HG03175 (cell line): ENCODE results near the gene USF3.
A peak's percentile ranks its signal among the peaks of the same experiment; 100 is the strongest.

ENCODE experiments used
- ATAC-seq: cut with Tn5 transposase; IDR thresholded peaks from one replicate; pipeline ENCODE4 v1.9.1; 2021; ENCODE audit warnings: mild to moderate bottlenecking, moderate library complexity; ENCODE audit not compliant: unreplicated experiment

USF3 gene, protein sequence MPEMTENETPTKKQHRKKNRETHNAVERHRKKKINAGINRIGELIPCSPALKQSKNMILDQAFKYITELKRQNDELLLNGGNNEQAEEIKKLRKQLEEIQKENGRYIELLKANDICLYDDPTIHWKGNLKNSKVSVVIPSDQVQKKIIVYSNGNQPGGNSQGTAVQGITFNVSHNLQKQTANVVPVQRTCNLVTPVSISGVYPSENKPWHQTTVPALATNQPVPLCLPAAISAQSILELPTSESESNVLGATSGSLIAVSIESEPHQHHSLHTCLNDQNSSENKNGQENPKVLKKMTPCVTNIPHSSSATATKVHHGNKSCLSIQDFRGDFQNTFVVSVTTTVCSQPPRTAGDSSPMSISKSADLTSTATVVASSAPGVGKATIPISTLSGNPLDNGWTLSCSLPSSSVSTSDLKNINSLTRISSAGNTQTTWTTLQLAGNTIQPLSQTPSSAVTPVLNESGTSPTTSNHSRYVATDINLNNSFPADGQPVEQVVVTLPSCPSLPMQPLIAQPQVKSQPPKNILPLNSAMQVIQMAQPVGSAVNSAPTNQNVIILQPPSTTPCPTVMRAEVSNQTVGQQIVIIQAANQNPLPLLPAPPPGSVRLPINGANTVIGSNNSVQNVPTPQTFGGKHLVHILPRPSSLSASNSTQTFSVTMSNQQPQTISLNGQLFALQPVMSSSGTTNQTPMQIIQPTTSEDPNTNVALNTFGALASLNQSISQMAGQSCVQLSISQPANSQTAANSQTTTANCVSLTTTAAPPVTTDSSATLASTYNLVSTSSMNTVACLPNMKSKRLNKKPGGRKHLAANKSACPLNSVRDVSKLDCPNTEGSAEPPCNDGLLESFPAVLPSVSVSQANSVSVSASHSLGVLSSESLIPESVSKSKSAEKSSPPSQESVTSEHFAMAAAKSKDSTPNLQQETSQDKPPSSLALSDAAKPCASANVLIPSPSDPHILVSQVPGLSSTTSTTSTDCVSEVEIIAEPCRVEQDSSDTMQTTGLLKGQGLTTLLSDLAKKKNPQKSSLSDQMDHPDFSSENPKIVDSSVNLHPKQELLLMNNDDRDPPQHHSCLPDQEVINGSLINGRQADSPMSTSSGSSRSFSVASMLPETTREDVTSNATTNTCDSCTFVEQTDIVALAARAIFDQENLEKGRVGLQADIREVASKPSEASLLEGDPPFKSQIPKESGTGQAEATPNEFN (N-terminal part only)

DNA sequence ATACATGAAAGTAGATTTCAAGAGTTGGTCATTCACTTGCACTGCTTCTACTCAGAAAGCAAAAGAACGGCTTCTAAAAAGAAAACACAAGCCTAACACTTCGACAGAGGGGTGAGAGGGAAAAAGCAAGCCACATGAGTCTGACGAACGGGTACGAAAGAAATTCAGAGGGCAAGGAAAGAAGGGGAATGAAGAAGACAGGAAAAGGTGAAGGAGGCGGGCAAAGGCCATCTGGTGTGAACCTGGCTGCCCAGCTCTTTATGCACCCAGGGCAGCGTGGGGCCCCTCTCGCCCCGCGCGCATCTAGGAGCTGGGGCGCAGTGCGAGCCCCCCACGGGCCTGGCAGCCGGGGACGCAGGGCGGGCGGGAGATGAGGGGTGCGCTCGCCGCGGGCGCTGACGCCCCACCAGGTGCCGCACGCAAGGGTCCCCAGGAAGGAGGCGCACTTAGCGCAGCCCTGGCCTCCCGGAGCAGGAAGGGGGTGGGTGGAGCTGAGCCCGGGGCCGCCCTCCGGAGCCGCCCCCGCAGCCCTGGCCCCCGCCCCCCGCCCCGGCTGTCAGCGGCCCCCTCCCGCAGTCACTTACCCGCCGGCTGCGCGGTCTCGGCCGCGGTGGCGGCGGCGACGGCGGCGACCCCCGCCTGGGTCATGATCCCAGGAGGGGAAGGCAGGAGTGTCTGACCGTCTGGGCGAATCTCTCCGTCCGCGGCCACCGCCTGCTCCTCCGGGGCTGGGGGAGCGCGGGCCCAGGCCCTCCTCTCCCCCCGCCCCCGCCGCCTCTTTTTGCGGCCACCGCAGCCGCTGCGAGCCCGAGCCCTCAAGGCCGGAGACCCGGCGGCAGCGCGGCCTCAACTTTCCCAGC is at the start of gene USF3:
USF3 (minus strand) TSS at position 857 of the 860 bp plus-strand sequence. CDS start 21,764 bp downstream, outside the sequence.
- peak; percentile 64 for ATAC-seq

DNA sequence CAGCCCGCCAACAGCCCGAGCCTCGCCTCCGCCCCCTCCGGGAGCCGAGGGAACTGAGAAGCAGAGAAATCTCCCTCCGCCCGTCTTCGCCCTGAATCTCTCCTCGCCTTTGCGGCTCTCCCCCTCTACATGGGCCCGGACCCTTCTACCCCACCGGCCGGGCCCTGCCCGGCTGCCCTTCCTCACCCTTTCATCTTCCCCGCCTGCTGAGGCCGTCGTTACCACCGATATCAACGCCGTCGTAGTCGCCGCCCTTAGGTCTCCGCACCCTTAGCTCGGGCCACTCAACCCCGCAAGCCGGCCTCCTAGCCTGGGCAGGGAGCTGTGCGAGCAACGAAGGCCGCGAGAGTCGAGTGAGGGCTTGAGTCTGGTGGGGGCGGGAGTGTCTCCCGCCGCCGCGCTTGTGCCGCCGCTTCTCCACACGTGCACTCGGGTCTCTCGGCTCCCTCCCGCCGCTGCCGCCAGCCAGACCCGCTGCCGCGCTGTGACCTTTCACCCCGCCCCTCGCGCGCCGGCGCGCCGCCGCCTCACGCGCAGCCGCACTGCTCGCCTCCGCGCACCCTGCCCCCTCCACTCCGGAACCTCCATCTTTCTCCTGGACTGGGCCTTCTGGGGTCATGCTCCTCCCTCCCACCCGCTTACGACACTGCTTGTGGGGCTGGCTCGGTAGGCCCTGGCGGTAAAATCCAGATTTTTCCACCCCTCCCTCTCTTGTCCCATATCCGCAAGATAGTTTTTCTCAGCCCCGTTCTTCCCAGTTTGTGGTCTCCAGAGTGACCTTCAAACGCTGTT is 49.5 kb upstream of the USF3 start, which contains the start of gene NAA50:
NAA50 (minus strand) TSS at position 494 of the 792 bp plus-strand sequence; CDS start at position 194, 300 bp downstream.
- ATAC-seq = peak; percentile 55

GRCh38 chr3:113744941-113745755 is 48.7 kb upstream of the USF3 start:
- ATAC-seq = peak; percentile 62

DNA sequence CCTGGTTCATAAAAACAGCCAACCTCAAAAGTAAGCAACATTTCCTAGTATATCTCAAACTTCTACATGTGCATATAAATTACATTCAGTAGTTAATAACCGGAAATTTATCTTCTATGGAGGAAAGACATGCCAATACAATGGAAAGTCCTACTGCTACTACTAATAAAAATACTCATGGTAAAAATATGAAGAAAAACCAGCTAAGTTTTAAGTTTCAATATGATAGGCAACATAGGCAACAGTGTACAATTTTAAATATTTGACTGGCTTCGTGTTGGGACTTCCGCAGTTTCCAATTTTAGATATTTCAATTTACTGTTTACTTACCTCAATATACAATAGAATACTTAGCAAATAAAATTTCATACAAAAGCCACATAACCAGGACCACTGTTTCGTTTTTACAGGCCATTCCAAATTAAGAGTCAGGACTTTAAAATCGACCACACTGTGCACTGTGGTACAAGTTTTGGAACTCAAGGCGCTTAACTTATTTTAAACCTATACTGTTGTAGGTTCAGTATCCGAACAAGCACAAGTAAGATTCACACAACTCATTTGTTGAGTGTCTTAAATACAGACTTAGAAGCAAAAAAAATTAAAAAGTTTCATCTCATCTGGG is 46.7 kb upstream of the USF3 start:
- ATAC-seq = no peak

GRCh38 chr3:113741620-113742019 is 45.2 kb upstream of the USF3 start:
- ATAC-seq = no peak

DNA sequence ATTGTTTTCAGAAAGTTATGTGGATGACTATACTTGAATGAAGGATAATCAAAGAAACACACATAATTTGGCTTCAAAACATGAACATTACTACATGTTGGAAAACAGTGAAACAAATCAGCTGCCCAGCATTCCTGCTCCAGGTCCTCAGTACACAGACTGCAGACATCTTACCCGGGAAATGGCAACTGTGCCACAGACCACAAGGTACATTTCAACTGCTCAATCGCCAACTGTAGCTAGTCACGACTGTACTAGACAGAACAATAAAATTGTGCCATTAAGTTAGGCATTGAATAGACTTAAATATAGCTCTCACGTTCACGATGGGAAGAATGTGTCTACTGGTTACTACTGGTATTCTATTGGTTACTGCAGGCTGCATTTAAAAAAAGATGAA is 44.6 kb upstream of the USF3 start:
- no peak for ATAC-seq

DNA sequence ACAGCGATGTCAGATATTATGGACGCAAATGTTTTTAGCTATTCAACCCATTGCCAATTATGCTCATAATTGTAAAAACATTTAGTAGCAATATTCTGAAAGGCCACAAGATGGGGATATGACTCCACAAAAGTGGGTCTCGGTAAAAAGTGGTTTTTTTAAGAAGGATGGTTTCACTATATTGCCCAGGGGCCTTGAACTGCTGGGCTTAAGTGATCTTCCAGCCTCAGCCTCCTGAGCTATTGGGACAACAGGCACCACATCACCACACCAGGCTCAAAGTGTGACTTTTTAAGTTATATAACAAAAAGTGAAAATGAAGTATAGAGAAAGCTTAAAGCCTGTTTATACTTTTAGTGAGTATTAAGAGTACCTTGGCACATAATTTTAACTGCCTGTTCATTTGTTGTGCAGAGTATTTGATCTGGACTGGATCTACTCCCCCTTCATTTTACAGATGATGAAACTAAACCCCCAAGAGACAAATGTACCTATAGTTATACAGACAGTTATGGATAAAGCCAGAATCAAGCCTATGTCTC is 40.2 kb upstream of the USF3 start:
- ATAC-seq = peak; percentile 78

DNA sequence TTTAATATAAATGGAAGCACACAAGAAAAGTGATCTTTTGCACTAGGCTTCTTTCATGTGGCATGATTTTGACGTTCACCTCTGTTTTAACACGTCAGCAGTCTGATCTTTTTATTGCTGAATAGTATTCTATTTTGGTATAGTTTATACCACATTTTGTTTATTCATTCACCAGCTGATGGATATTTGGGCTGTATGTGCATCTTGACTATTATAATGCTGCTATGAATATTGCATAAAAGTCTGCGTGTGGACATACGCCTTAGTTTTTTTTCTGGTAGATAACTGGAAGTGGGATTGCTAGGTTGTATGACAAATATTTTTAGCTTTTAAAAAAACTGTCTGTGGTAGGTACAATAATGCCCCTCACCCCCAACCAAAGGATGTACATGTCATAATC is 35.3 kb upstream of the USF3 start:
- no peak for ATAC-seq

DNA sequence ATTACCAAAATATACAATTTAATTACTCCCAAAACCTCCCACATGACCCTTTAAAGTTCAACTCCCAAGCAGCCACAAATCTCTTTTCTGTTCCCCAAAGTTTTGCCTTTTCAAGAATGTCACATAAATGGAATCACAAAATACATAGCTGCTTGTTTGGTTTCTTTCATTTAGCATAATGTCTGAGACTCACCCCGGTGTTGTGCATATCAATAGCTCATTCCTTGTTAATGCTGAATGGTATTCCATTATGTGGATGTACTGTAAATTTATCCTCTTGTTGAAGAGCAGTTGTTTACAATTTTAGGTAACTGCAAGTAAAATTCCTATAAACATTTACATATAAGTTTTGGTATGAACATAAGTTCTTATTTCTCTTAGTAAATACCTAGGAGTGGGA is 34.1 kb upstream of the USF3 start:
- ATAC-seq = no peak

- ATAC-seq = no peak
These were observed 32.2 kb upstream of the USF3 start for GRCh38 chr3:113728661-113729060.

- no peak for ATAC-seq
These were observed 25.2 kb upstream of the USF3 start for GRCh38 chr3:113721636-113722035.

GRCh38 chr3:113719758-113720157 is 23.3 kb upstream of the USF3 start:
- ATAC-seq = no peak

DNA sequence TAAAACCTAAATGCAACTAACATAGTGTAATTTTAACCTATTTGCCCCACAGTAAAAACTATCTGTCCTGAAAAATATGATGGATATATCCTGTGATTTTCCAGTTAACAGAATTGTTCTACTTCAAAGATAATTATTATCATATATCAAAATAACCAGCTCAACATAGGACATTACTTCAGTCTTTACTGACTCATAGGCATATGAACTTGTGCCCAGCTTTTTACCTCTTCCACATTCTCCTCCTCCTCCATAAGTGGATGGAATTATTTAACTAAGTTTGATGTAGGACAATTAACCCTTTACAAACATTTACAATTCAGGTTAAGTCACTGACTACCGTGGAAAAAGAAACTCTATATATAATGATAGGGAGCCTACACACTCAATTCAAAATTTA is 22.9 kb upstream of the USF3 start:
- no peak for ATAC-seq

DNA sequence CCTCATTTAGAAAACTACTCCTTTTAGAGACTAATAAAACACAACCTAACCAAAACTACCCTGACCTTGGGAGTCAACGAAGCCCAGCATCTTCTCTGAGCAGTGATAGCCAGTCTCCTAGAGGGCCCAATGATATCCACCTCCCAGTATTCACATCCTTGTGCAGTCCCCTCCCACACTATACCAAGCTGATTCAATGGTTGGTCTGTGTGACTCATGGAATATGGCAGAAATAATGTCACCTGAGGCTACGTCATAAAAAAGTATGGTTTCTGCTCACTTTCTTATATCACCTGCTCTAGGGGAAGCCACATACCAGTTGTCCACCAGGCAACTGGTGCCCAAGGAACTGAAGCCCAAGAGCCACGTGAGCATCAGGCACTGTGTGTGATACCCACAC is 21.4 kb upstream of the USF3 start:
- no peak for ATAC-seq

- ATAC-seq = no peak
These were observed 20.9 kb upstream of the USF3 start for GRCh38 chr3:113717308-113717707.

GRCh38 chr3:113714702-113715101 is 18.3 kb upstream of the USF3 start:
- no peak for ATAC-seq

DNA sequence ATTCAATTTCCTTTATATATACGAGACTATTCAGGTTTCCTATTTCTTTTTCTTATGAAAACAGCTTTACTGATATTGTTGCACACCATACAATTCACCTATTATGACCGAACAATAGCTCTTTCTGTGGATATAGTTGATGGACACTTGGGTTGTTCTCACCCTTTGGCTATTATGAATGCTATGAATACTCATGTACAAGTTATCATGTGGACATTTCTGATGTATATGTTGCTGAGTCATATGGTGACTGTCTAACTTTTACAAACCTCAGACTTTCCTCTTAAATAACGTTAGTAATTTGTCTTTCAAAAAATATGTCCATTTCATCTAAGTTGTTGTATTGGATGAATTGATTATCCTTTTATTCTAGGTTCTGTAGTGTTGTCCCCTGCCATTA is 15.7 kb upstream of the USF3 start:
- no peak for ATAC-seq

DNA sequence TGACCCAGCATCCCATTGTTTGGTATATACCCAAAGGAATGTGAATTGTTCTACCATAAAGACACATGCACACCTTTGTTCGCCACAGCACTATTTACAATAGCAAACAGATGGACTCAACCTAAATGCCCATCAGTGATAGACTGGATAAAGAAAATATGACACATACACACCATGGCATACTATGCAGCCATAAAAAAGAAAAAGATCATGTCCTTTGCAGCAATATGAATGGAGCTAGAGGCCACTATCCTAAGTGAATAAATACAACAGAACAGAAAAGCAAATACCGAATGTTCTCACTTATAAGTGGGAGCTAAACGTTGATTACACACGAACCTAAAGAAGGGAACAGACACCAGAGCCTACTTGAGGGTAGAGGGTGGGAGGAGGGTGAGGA is 11.4 kb upstream of the USF3 start:
- no peak for ATAC-seq
